KMS-11 (cell line): ENCODE measurements around the gene LRRIQ1.

Source experiments
- H2AFZ ChIP-seq: fragments of 200-600 bp; sonication (generic); 2 replicates; pipeline ENCODE4 v1.6.1; 2016; ENCODE audit warnings: antibody characterized with exemption, mixed run types, low read depth
- H3K27ac ChIP-seq: fragments of 200-600 bp; sonication (generic); 2 replicates; pipeline ENCODE4 v1.6.1; 2016; ENCODE audit warnings: mild to moderate bottlenecking, mixed run types
- H3K27me3 ChIP-seq: fragments of 200-600 bp; sonication (generic); 2 replicates; pipeline ENCODE4 v1.6.1; 2017; ENCODE audit warnings: mild to moderate bottlenecking, low read depth, mixed run types, moderate library complexity; ENCODE audit not compliant: insufficient read depth
- H3K36me3 ChIP-seq: fragments of 200-600 bp; sonication (generic); 2 replicates; pipeline ENCODE4 v1.6.1; 2017; ENCODE audit warnings: mild to moderate bottlenecking, mixed run types; ENCODE audit not compliant: insufficient read depth
- H3K4me1 ChIP-seq: fragments of 200-600 bp; sonication (generic); 2 replicates; pipeline ENCODE4 v1.6.1; 2016; ENCODE audit warnings: mild to moderate bottlenecking, low read depth, mixed run types; ENCODE audit not compliant: poor library complexity, severe bottlenecking
- H3K4me2 ChIP-seq: fragments of 200-600 bp; sonication (generic); 2 replicates; pipeline ENCODE4 v1.7.0; 2016; ENCODE audit warnings: mild to moderate bottlenecking, mixed run types
- H3K4me3 ChIP-seq: fragments of 200-600 bp; sonication (generic); IDR thresholded peaks from 2 replicates; pipeline ENCODE4 v1.6.1; 2017; ENCODE audit warnings: low read depth, low read length, mixed read lengths; ENCODE audit not compliant: insufficient read depth
- H3K79me2 ChIP-seq: fragments of 200-600 bp; sonication (generic); 2 replicates; pipeline ENCODE4 v1.6.1; 2016; ENCODE audit warnings: low read depth, mixed run types; ENCODE audit not compliant: insufficient read depth
- H3K9ac ChIP-seq: fragments of 200-600 bp; sonication (generic); 2 replicates; pipeline ENCODE4 v1.6.1; 2016; ENCODE audit warnings: mild to moderate bottlenecking, mixed run types
- H4K20me1 ChIP-seq: fragments of 200-600 bp; sonication (generic); 2 replicates; pipeline ENCODE4 v1.6.1; 2016; ENCODE audit warnings: mild to moderate bottlenecking, mixed run types; ENCODE audit not compliant: insufficient read depth
- TF ChIP-seq, protein P1 (sequence below): fragments of 200-600 bp; sonication (generic); conservative IDR thresholded peaks from 2 replicates; pipeline ENCODE4 v1.6.1; 2017; ENCODE audit warnings: low read depth, mild to moderate bottlenecking, antibody characterized with exemption, low read length, moderate library complexity, mixed read lengths

Gene LRRIQ1

DNA sequence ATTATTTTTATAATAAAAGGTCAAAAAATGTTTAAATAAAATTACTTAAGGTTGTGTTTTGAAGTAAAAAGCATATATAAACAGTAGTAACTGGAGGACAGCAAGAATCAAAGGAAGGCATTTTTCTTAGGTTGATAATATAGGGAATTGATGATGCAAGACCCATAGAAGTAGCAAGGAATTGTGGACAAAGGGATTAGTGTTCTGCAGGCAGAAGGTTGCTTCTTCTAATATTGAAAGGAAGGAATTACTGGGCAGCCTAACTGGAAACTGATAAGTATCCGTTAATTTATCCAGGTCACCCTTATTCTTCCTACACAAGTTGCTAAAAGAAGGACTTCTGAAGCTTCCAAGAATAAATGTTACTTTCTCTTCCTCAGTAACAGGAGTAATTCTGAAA, 189.3 kb downstream of the LRRIQ1 start:
- H3K4me1 ChIP-seq, result no peaks in the 10 kb centered on the region
- no peak overlapping the region for H3K27ac ChIP-seq
- no peak overlapping the region for H3K4me3 ChIP-seq
- H3K4me2 ChIP-seq, result no peak overlapping the region
- no peak overlapping the region for H2AFZ ChIP-seq
- H3K9ac ChIP-seq, result no peak overlapping the region
- H3K79me2 ChIP-seq, result no peaks in the 10 kb centered on the region
- no peaks in the 10 kb centered on the region for H4K20me1 ChIP-seq
- TF ChIP-seq, protein P1, sequence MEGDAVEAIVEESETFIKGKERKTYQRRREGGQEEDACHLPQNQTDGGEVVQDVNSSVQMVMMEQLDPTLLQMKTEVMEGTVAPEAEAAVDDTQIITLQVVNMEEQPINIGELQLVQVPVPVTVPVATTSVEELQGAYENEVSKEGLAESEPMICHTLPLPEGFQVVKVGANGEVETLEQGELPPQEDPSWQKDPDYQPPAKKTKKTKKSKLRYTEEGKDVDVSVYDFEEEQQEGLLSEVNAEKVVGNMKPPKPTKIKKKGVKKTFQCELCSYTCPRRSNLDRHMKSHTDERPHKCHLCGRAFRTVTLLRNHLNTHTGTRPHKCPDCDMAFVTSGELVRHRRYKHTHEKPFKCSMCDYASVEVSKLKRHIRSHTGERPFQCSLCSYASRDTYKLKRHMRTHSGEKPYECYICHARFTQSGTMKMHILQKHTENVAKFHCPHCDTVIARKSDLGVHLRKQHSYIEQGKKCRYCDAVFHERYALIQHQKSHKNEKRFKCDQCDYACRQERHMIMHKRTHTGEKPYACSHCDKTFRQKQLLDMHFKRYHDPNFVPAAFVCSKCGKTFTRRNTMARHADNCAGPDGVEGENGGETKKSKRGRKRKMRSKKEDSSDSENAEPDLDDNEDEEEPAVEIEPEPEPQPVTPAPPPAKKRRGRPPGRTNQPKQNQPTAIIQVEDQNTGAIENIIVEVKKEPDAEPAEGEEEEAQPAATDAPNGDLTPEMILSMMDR, result no peak
- H3K36me3 ChIP-seq, result no peaks in the 10 kb centered on the region
- no peaks in the 10 kb centered on the region for H3K27me3 ChIP-seq

DNA sequence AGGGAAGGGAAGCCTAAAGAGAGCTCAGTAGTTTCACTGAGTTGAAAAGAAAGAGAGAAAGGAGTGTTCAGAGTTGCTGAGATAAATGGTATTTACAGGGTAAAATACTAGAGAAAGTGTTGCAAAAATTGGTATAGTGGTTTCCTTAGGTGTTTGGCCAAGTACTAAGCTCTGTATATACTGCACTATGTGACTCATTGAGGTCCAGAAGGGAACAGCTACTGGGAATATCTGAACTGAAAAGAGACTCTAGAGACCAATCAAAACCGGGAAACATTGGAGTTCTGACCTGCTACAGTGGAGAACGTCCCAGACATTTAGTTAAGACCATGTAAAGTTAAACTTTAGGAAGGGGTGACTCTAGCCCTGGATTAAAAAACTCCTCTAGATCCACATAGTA, 201.2 kb downstream of the LRRIQ1 start:
- Histone ChIP-seq H3K9ac (no peak overlapping the region), H4K20me1 (no peaks in the 10 kb centered on the region), H3K4me1 (no peaks in the 10 kb centered on the region), H3K4me3 (no peak overlapping the region), H3K36me3 (no peaks in the 10 kb centered on the region), H3K4me2 (no peak overlapping the region), H3K79me2 (no peaks in the 10 kb centered on the region), H3K27ac (no peak overlapping the region), H2AFZ (no peak overlapping the region), H3K27me3 (no peaks in the 10 kb centered on the region)
- TF ChIP-seq, protein P1, result no peak

DNA sequence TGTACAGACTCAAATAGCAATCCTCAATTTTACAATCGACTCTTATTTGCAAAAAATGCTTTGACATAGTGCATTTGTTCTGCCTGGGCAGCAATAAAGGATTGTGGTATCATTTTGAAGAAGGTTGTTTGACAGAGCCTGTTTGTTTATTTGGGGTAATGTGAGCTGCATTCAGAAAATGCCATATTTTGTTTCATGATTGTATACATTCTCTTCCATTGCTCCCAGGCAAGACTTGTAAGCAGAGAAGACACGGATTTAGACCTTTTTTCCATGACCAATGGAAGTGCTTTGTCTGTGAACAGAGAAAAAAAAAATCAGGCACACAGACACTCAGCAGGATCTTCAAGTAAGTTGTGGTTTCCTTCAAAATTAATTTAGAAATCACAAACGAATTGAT, 208.4 kb downstream of the LRRIQ1 start:
- TF ChIP-seq, protein P1, result no peak
- no peak overlapping the region for H3K4me2 ChIP-seq

DNA sequence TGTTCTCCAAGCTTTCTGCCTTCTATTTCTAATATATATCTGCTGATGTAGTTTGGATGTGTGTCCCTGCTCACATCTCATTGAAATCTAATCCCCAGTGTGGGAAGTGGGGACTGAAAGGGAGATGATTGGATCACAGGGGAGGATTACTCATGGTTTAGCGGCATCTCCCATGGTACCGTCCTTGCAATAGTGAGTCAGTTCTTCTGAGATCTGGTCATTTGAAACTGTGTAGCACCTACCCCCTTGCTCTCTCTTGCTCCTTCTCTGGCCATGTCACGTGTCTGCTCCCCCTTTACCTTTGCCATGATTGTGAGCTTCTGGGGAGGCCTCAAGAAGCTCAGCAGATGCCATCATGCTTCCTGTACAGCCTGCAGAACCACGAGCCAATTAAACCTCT, 217.7 kb downstream of the LRRIQ1 start:
- H3K4me3 ChIP-seq, result no peak overlapping the region
- no peaks in the 10 kb centered on the region for H3K79me2 ChIP-seq
- no peak overlapping the region for H2AFZ ChIP-seq
- H3K36me3 ChIP-seq, result no peaks in the 10 kb centered on the region
- TF ChIP-seq, protein P1, result no peak
- H3K4me1 ChIP-seq, result no peaks in the 10 kb centered on the region
- H3K4me2 ChIP-seq, result no peak overlapping the region
- no peak overlapping the region for H3K27ac ChIP-seq
- no peaks in the 10 kb centered on the region for H4K20me1 ChIP-seq
- H3K27me3 ChIP-seq, result no peaks in the 10 kb centered on the region
- H3K9ac ChIP-seq, result no peak overlapping the region

More for the DNA sequence above, 208.4 kb downstream of the LRRIQ1 start:
- no peak overlapping the region for H2AFZ ChIP-seq
- H4K20me1 ChIP-seq, result no peaks in the 10 kb centered on the region
- no peaks in the 10 kb centered on the region for H3K36me3 ChIP-seq
- H3K79me2 ChIP-seq, result no peaks in the 10 kb centered on the region
- H3K27ac ChIP-seq, result no peak overlapping the region
- no peak overlapping the region for H3K9ac ChIP-seq
- H3K4me3 ChIP-seq, result no peak overlapping the region
- H3K4me1 ChIP-seq, result no peaks in the 10 kb centered on the region
- no peaks in the 10 kb centered on the region for H3K27me3 ChIP-seq
